OCI-LY7 (cell line): ENCODE measurements around the gene DPH1. TPM values are rescaled to one million over a fixed set of nuclear protein-coding genes. Genes with fewer than 3 reads are reported as not detected.

Experiments used
- BruUV-seq: library from RNA; stranded (reverse); fragments of 400-500 nt; replicated peaks from 2 replicates; lab custom pipeline; 2021; lab: Mats Ljungman, UMichigan
- CTCF ChIA-PET: fragments of 300-600 bp; sonication (Branson Sonifier 250); formaldehyde crosslinking; loops from one replicate; lab custom pipeline; 2022; ENCODE audit warnings: antibody characterized with exemption; ENCODE audit not compliant: unreplicated experiment; lab: Charles Lee
- POLR2A ChIA-PET: fragments of 300-600 bp; sonication (Branson Sonifier 250); formaldehyde crosslinking; loops from one replicate; lab custom pipeline; 2022; ENCODE audit warnings: antibody characterized with exemption; lab: Charles Lee
- DNase-seq: peaks from one replicate; pipeline ENCODE4 v3.0.0-alpha.2; 2015; ENCODE audit warnings: low spot score
- H2AFZ ChIP-seq: fragments of 200-600 bp; sonication (generic), shearing (Covaris generic); 2 replicates; pipeline ENCODE4 v1.6.1; 2014; ENCODE audit warnings: mild to moderate bottlenecking, antibody characterized with exemption, low read length, moderate library complexity
- H3K27ac ChIP-seq: fragments of 200-600 bp; sonication (generic); 2 replicates; pipeline ENCODE4 v1.5.1; 2014; ENCODE audit warnings: mixed run types, low read depth, mild to moderate bottlenecking, moderate library complexity, low read length, inconsistent platforms; ENCODE audit not compliant: poor library complexity, severe bottlenecking
- H3K36me3 ChIP-seq: fragments of 200-600 bp; sonication (generic); 2 replicates; pipeline ENCODE4 v1.6.1; 2014; ENCODE audit warnings: mild to moderate bottlenecking, antibody characterized with exemption, low read length, moderate library complexity, mixed read lengths; ENCODE audit not compliant: insufficient read depth
- H3K4me1 ChIP-seq: fragments of 200-600 bp; sonication (generic); 2 replicates; pipeline ENCODE4 v1.5.1; 2014; ENCODE audit warnings: mild to moderate bottlenecking, low read length; ENCODE audit not compliant: insufficient read depth, poor library complexity, severe bottlenecking
- H3K4me2 ChIP-seq: fragments of 200-600 bp; sonication (generic); 2 replicates; pipeline ENCODE4 v1.6.1; 2014; ENCODE audit warnings: mild to moderate bottlenecking, low read length
- H3K4me3 ChIP-seq: fragments of 200-600 bp; sonication (generic); 2 replicates; pipeline ENCODE4 v1.5.1; 2014; ENCODE audit warnings: mild to moderate bottlenecking, low read depth, low read length; ENCODE audit not compliant: poor library complexity, severe bottlenecking
- H3K79me2 ChIP-seq: fragments of 200-600 bp; sonication (generic); 2 replicates; pipeline ENCODE4 v1.6.1; 2016; ENCODE audit warnings: low read depth, mild to moderate bottlenecking, low read length, moderate library complexity, mixed read lengths; ENCODE audit not compliant: insufficient read depth
- H3K9me2 ChIP-seq: fragments of 200-600 bp; sonication (generic); 2 replicates; pipeline ENCODE4 v1.6.1; 2016; ENCODE audit warnings: mild to moderate bottlenecking, low read length, mixed read lengths; ENCODE audit not compliant: insufficient read depth
- H3K9me3 ChIP-seq: fragments of 200-600 bp; sonication (generic); 2 replicates; pipeline ENCODE4 v1.6.1; 2014; ENCODE audit warnings: mild to moderate bottlenecking, mixed run types, low read length, mixed read lengths
- H4K20me1 ChIP-seq: fragments of 200-600 bp; sonication (generic); 2 replicates; pipeline ENCODE4 v1.6.1; 2014; ENCODE audit warnings: mild to moderate bottlenecking, antibody characterized with exemption, low read length, moderate library complexity, mixed read lengths; ENCODE audit not compliant: insufficient read depth
- CTCF ChIP-seq: fragments of 200-600 bp; sonication (generic); conservative IDR thresholded peaks from 2 replicates; pipeline ENCODE4 v1.5.1; 2014; ENCODE audit warnings: mild to moderate bottlenecking, antibody characterized with exemption, low read length, moderate library complexity, mixed read lengths
- EZH2phosphoT487 ChIP-seq: fragments of 200-600 bp; sonication (generic); IDR thresholded peaks from 2 replicates; pipeline ENCODE4 v1.6.1; 2018; ENCODE audit warnings: low read depth, borderline replicate concordance, mild to moderate bottlenecking, mixed run types, antibody characterized with exemption, low read length, moderate library complexity, mixed read lengths
- intact Hi-C: fragments of 100-400 bp; cut with micrococcal nuclease; formaldehyde crosslinking; loops from one replicate; pipeline ENCODE4 v1.10.0; 2022; ENCODE audit not compliant: unreplicated experiment
- total RNA-seq, 2 experiments: library from RNA; depleted of rRNA in 1 of 2; stranded (reverse); fragments of >200 nt in 1 of 2; shearing (Covaris generic) in 1 of 2; gene quantifications; 2 replicates each; pipeline ENCODE4 v1.2.3, GENCODE V29; 2014 to 2022

DPH1 gene
- total RNA-seq, 2 experiments from 2014 or later: 26.5 to 35.1 TPM

- Histone ChIP-seq H4K20me1 (no peaks in the 10 kb centered on the region), H3K9me3 (no peaks in the 10 kb centered on the region), H3K9me2 (no peaks in the 10 kb centered on the region), H3K4me3 (no peak overlapping the region), H3K36me3 (peaks cover 8% of the 10 kb centered on the region; the same call in 1 of the 2 replicates), H2AFZ (no peak overlapping the region), H3K79me2 (no peaks in the 10 kb centered on the region), H3K4me2 (no peak overlapping the region), H3K4me1 (peaks cover 27% of the 10 kb centered on the region), H3K27ac (no peak overlapping the region)
- no peak for DNase-seq
- BruUV-seq: no TSS peak
- TF ChIP-seq CTCF (no peak), EZH2phosphoT487 (no peak)
- ChIA-PET CTCF (no interaction called here), POLR2A (no interaction called here)
- intact Hi-C loops: no loop called here
Observed at GRCh38 chr17:2083613-2084035, 53.7 kb downstream of the DPH1 start.

- Histone ChIP-seq H3K4me2 (no peak overlapping the region), H3K36me3 (peaks cover 8% of the 10 kb centered on the region; the same call in 1 of the 2 replicates), H2AFZ (no peak overlapping the region), H4K20me1 (no peaks in the 10 kb centered on the region), H3K9me3 (no peaks in the 10 kb centered on the region), H3K79me2 (no peaks in the 10 kb centered on the region), H3K4me3 (no peak overlapping the region), H3K4me1 (peaks cover 33% of the 10 kb centered on the region), H3K9me2 (no peaks in the 10 kb centered on the region), H3K27ac (no peak overlapping the region)
- ChIA-PET POLR2A (no interaction called here), CTCF (no interaction called here)
- intact Hi-C loops: no loop called here
- no peak for DNase-seq
- no TSS peak for BruUV-seq
- TF ChIP-seq EZH2phosphoT487 (no peak), CTCF (no peak)
Observed at GRCh38 chr17:2084036-2084765, 54.2 kb downstream of the DPH1 start.
